Stimulated activated naive CD8-positive, alpha-beta T cell treated with anti-CD3 and anti-CD28 coated beads, Interleukin-15, Interleukin-2, amounts not matched to agents 100 U/mL and 50 U/mL, for 24 hours (primary cell): ENCODE data around the gene IKZF2.
A peak's percentile ranks its signal among the peaks of the same experiment; 100 is the strongest.

Experiments
- ATAC-seq: fragments of 150-1000 bp; cut with Tn5 transposase; one replicate; pipeline ENCODE4 v1.10.0; 2021
- DNase-seq: peaks from one replicate; pipeline ENCODE4 v3.0.0; 2021

The IKZF2 gene

GRCh38 chr2:212957624-212958023, 193.8 kb downstream of the IKZF2 start:
- ATAC-seq (no peak), DNase-seq (no peak)

- ATAC-seq (no peak), DNase-seq (no peak)
Measured at GRCh38 chr2:212956665-212957607, 194.5 kb downstream of the IKZF2 start.

GRCh38 chr2:212953170-212953920, 198.1 kb downstream of the IKZF2 start:
- DNase-seq = no peak
- peak; percentile 40 for ATAC-seq

- no peak for ATAC-seq
- no peak for DNase-seq
Measured at GRCh38 chr2:212949786-212950185, 201.6 kb downstream of the IKZF2 start.
